CD4-positive, alpha-beta T cell (primary cell): Measurements from ENCODE around the gene PCDHA5. TPM values are rescaled to one million over a fixed set of nuclear protein-coding genes. Genes with fewer than 3 reads are reported as not detected.
"Not testable (repeated sequence)": the region's sequence is repeated elsewhere in the genome, so short reads cannot be mapped to it uniquely, and the experiment has no call there.

Experiments
- ATAC-seq: fragments of 200-7000 bp; cut with Tn5 transposase; one replicate; pipeline ENCODE4 v1.10.0; 2022; ENCODE audit warnings: mild to moderate bottlenecking; ENCODE audit not compliant: poor library complexity
- CTCF ChIA-PET: fragments of 350-600 bp; sonication (Branson Sonifier 250); formaldehyde crosslinking; loops from one replicate; lab custom pipeline; 2021; ENCODE audit warnings: antibody characterized with exemption, inconsistent platforms; lab: Charles Lee
- POLR2A ChIA-PET: fragments of 350-600 bp; sonication (Branson Sonifier 250); formaldehyde crosslinking; loops from one replicate; lab custom pipeline; 2021; ENCODE audit warnings: antibody characterized with exemption, inconsistent platforms; lab: Charles Lee
- DNase-seq, 14 experiments: peaks; one replicate each; pipeline ENCODE4 v3.0.0-alpha.2; 2013 to 2020; ENCODE audit warnings: mixed read lengths in 2 of 14
- H3K27ac ChIP-seq, 2 donors: one replicate each; pipeline versions ENCODE4 v1.5.1 to v1.7.0; 2013; ENCODE audit warnings: low read length in 2 of 2, low read depth in 1 of 2, mild to moderate bottlenecking in 1 of 2
- H3K27me3 ChIP-seq, 2 experiments: 1 replicate in 1 of 2; 2 replicates in 1 of 2; pipeline versions ENCODE4 v1.6.1 to v1.7.0; 2013; ENCODE audit warnings: low read length in 2 of 2, control low read depth in 1 of 2, mild to moderate bottlenecking in 1 of 2, moderate library complexity in 1 of 2; ENCODE audit not compliant: insufficient read depth in 2 of 2, control insufficient read depth in 1 of 2
- H3K36me3 ChIP-seq: one replicate; pipeline ENCODE4 v1.6.1; 2013; ENCODE audit warnings: low read length, control low read depth; ENCODE audit not compliant: insufficient read depth
- H3K4me1 ChIP-seq: one replicate; pipeline ENCODE4 v1.6.1; 2013; ENCODE audit warnings: low read length, control low read depth; ENCODE audit not compliant: insufficient read depth
- H3K4me3 ChIP-seq: one replicate; pipeline ENCODE4 v1.5.1; 2013; ENCODE audit warnings: mild to moderate bottlenecking, low read length, moderate library complexity
- H3K9me3 ChIP-seq, 2 experiments: 1 replicate in 1 of 2; 2 replicates in 1 of 2; pipeline versions ENCODE4 v1.6.1 to v1.7.0; 2013; ENCODE audit warnings: low read length in 2 of 2, mild to moderate bottlenecking in 2 of 2, control low read depth in 1 of 2, moderate library complexity in 1 of 2; ENCODE audit not compliant: control insufficient read depth in 1 of 2, insufficient read depth in 1 of 2
- H3K27ac Mint-ChIP-seq: one replicate; pipeline ENCODE4 v1.8.0; 2020; ENCODE audit warnings: mixed read lengths
- H3K27me3 Mint-ChIP-seq: one replicate; pipeline ENCODE4 v1.8.0; 2021; ENCODE audit warnings: mixed read lengths
- H3K36me3 Mint-ChIP-seq: one replicate; pipeline ENCODE4 v1.8.0; 2021; ENCODE audit warnings: low read depth, mixed read lengths
- H3K4me1 Mint-ChIP-seq: one replicate; pipeline ENCODE4 v1.8.0; 2021; ENCODE audit warnings: low read depth, mixed read lengths
- H3K4me3 Mint-ChIP-seq: one replicate; pipeline ENCODE4 v1.8.0; 2020; ENCODE audit warnings: mild to moderate bottlenecking, mixed read lengths
- H3K9me3 Mint-ChIP-seq: one replicate; pipeline ENCODE4 v1.8.0; 2020; ENCODE audit warnings: mixed read lengths
- intact Hi-C, 2 experiments: fragments of 100-400 bp; cut with DNase I in 1 of 2; cut with micrococcal nuclease in 1 of 2; formaldehyde crosslinking; loops; one replicate each; pipeline versions ENCODE4 v1.15.1 to v1.9.0; 2023 to 2025; cut with DNase I, micrococcal nuclease
- total RNA-seq, 174 experiments: library from RNA in 2 of 174; stranded (reverse) in 2 of 174; gene quantifications; one replicate each; pipeline ENCODE4 v1.2.3 and lab custom pipeline; 2021 to 2026
- TF ChIP-seq, protein P1 (sequence below): fragments of 200-600 bp; IDR thresholded peaks from one replicate; pipeline ENCODE4 v1.8.0; 2022; ENCODE audit warnings: antibody characterized with exemption, mild to moderate bottlenecking

The PCDHA5 gene
- total RNA-seq, 2 experiments from 2014 or later = not detected

DNA sequence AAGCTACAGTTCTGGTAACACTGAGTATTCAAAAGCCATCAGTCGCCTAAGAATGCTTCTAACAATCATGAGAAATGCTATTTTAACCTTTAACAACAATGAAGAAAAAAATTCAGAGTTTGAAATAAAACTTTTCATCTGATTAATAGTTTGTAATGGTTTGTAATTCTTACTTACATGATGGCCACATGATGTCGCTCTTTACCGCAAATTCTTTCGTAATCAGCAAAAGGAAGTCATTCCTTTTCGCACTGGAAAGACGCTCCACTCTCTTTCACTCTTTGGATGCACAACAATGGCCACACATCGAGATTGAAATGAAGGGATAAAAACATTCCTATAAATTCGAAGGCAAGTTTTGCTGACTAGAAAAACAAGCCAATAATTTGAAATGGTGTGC lies 12.6 kb downstream of the PCDHA5 start, which contains the start of gene PCDHA7:
TSS of gene PCDHA7 (plus strand) at position 277 of the 400 bp plus-strand sequence. CDS start at position 392, 115 bp downstream.
- peaks cover 13 to 22% of the 10 kb centered on the region in 2 experiments for H3K27me3 ChIP-seq
- DNase-seq (no peak), ATAC-seq (no peak)
- H3K4me3 Mint-ChIP-seq = no peak within 1 kb of the TSS
- no peaks in the 10 kb centered on the region for H3K36me3 Mint-ChIP-seq
- no peak within 1 kb of the TSS for H3K27ac ChIP-seq
- H3K4me1 Mint-ChIP-seq = no peaks in the 10 kb centered on the region
- no peaks in the 10 kb centered on the region for H3K36me3 ChIP-seq
- no peaks in the 10 kb centered on the region for H3K4me1 ChIP-seq
- ChIA-PET CTCF (no interaction called here), POLR2A (no interaction called here)
- no peak within 1 kb of the TSS for H3K4me3 ChIP-seq
- TF ChIP-seq, protein P1, sequence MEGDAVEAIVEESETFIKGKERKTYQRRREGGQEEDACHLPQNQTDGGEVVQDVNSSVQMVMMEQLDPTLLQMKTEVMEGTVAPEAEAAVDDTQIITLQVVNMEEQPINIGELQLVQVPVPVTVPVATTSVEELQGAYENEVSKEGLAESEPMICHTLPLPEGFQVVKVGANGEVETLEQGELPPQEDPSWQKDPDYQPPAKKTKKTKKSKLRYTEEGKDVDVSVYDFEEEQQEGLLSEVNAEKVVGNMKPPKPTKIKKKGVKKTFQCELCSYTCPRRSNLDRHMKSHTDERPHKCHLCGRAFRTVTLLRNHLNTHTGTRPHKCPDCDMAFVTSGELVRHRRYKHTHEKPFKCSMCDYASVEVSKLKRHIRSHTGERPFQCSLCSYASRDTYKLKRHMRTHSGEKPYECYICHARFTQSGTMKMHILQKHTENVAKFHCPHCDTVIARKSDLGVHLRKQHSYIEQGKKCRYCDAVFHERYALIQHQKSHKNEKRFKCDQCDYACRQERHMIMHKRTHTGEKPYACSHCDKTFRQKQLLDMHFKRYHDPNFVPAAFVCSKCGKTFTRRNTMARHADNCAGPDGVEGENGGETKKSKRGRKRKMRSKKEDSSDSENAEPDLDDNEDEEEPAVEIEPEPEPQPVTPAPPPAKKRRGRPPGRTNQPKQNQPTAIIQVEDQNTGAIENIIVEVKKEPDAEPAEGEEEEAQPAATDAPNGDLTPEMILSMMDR = no peak
- H3K9me3 ChIP-seq = peaks cover 26 to 38% of the 10 kb centered on the region in 2 experiments
- intact Hi-C loops = no loop called here
- peaks cover 12% of the 10 kb centered on the region for H3K9me3 Mint-ChIP-seq
- H3K27ac Mint-ChIP-seq = no peak within 1 kb of the TSS
- H3K27me3 Mint-ChIP-seq = peaks cover 42% of the 10 kb centered on the region

DNA sequence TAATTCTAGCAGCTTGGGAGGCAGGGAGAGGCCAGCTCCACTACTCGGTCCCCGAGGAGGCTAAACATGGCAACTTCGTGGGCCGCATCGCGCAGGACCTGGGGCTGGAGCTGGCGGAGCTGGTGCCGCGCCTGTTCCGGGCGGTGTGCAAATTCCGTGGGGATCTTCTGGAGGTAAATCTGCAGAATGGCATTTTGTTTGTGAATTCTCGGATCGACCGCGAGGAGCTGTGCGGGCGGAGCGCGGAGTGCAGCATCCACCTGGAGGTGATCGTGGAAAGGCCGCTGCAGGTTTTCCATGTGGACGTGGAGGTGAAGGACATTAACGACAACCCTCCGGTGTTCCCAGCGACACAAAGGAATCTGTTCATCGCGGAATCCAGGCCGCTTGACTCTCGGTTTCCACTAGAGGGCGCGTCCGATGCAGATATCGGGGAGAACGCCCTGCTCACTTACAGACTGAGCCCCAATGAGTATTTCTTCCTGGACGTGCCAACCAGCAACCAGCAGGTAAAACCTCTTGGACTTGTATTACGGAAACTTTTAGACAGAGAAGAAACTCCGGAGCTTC lies 13.1 kb downstream of the PCDHA5 start:
- intact Hi-C loops, H3K4me1 Mint-ChIP-seq, H3K4me3 Mint-ChIP-seq, H3K4me3 ChIP-seq, H3K4me1 ChIP-seq, POLR2A ChIA-PET, ATAC-seq, CTCF ChIA-PET, H3K36me3 ChIP-seq, DNase-seq, H3K27ac ChIP-seq, H3K36me3 Mint-ChIP-seq, H3K27ac Mint-ChIP-seq: not testable (repeated sequence)
- Mint-ChIP-seq H3K9me3 (peaks cover 12% of the 10 kb centered on the region), H3K27me3 (peaks cover 45% of the 10 kb centered on the region)
- Histone ChIP-seq H3K9me3 (peaks cover 30 to 33% of the 10 kb centered on the region in 2 experiments), H3K27me3 (peaks cover 13 to 27% of the 10 kb centered on the region in 2 experiments)

DNA sequence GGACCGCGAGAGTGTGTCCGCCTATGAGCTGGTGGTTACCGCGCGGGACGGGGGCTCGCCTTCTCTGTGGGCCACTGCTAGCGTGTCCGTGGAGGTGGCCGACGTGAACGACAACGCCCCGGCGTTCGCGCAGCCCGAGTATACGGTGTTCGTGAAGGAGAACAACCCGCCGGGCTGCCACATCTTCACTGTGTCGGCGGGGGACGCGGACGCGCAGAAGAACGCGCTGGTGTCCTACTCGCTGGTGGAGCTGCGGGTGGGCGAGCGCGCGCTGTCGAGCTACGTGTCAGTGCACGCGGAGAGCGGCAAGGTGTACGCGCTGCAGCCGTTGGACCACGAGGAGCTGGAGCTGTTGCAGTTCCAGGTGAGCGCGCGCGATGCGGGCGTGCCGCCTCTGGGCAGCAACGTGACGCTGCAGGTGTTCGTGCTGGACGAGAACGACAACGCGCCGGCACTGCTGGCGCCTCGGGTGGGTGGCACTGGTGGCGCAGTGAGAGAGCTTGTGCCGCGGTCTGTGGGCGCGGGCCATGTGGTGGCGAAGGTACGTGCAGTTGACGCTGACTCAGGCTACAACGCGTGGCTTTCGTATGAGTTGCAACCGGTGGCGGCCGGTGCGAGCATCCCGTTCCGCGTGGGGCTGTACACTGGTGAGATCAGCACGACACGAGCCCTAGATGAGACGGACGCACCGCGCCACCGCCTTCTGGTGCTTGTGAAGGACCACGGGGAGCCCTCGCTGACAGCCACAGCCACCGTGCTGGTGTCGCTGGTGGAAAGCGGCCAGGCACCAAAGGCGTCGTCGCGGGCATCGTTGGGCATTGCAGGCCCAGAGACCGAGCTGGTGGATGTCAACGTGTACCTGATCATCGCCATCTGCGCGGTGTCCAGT lies 14.5 kb downstream of the PCDHA5 start:
- ChIA-PET POLR2A (no interaction called here), CTCF (no interaction called here)
- TF ChIP-seq, protein P1 = no peak
- Mint-ChIP-seq H3K4me1 (no peaks in the 10 kb centered on the region), H3K4me3 (no peak overlapping the region), H3K27ac (no peak overlapping the region), H3K27me3 (peaks cover 50% of the 10 kb centered on the region), H3K36me3 (peaks cover 5% of the 10 kb centered on the region), H3K9me3 (peaks cover 19% of the 10 kb centered on the region)
- intact Hi-C loops = no loop called here
- Histone ChIP-seq H3K36me3 (no peaks in the 10 kb centered on the region), H3K4me3 (no peak overlapping the region), H3K27me3 (peaks cover 14 to 36% of the 10 kb centered on the region in 2 experiments), H3K9me3 (peaks cover 25 to 31% of the 10 kb centered on the region in 2 experiments), H3K27ac (no peak overlapping the region), H3K4me1 (no peaks in the 10 kb centered on the region)
- no peak for ATAC-seq
- DNase-seq = no peak
